Regular cardiac myocyte (primary cell): Measurements from ENCODE around the gene MOB2. TPM values are rescaled to one million over a fixed set of nuclear protein-coding genes. Genes with fewer than 3 reads are reported as not detected.

ENCODE experiments used
- total RNA-seq: library from RNA; depleted of rRNA; stranded (reverse); fragments of >200 nt; gene quantifications from 2 replicates; pipeline ENCODE4 v1.2.3, GENCODE V29; 2014

MOB2 gene, protein sequence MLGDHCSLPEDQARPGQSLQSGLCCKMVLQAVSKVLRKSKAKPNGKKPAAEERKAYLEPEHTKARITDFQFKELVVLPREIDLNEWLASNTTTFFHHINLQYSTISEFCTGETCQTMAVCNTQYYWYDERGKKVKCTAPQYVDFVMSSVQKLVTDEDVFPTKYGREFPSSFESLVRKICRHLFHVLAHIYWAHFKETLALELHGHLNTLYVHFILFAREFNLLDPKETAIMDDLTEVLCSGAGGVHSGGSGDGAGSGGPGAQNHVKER
- 18.9 and 21.7 TPM in 2 replicates for total RNA-seq

DNA sequence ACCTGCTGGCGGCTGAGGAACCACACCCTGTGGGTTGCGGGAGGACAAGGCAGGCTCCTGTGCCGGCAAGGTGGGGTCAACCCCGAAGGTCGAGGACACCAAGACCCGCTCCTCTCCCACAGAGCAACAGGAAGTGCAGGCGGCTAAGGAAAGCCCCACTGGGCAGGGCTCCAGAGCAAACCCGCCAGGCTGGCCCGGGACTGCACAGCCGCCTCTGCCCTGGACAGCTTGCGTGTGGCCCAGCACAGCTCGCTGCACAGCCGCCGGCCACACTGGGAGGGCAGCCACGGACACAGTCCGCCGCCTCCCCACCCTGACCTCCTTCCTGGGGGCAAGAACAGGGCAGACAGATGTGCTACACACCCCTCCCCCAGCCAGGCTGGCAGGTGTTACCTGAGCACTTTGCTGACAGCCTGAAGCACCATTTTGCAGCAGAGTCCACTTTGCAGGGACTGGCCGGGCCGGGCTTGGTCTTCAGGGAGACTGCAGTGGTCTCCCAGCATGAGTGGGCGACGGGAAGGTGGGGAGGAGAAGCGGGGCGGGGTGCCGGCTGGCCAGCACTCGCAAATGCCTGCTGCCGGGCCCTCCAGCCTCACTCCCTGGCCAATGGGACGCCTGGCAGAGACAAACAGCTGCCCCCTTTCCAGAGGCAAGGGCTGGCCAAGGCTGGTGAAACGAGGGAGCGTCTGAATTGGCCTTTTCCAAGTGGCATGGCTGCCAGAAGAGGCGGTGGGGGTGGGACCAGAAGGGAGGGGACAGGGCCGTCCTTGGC, at the start of gene MOB2:
Gene MOB2, minus strand, starts transcription at position 726 of the 772 bp plus-strand sequence. Its CDS starts 223 bp downstream, at position 503.

Other genes with a start within 250 kb of the MOB2 start
- gene TOLLIP, start 177.1 kb downstream of the MOB2 start, total RNA-seq: 21.4 and 27.4 TPM in 2 replicates
- 0.56 and 0.58 TPM in 2 replicates for gene BRSK2, start 96.8 kb downstream of the MOB2 start, total RNA-seq
- 0.28 and 0.38 TPM in 2 replicates for gene DUSP8, start 85.5 kb upstream of the MOB2 start, total RNA-seq
- not detected in 2 replicates for gene KRTAP5-1, start 98.5 kb upstream of the MOB2 start, total RNA-seq
- not detected in 2 replicates for gene KRTAP5-2, start 111.5 kb upstream of the MOB2 start, total RNA-seq
- not detected in 2 replicates for gene KRTAP5-3, start 121.7 kb upstream of the MOB2 start, total RNA-seq
- not detected in 2 replicates for gene KRTAP5-4, start 135.4 kb upstream of the MOB2 start, total RNA-seq
- gene KRTAP5-5, start 143.0 kb upstream of the MOB2 start, total RNA-seq: not detected in 2 replicates
- gene KRTAP5-6, start 210.4 kb upstream of the MOB2 start, total RNA-seq: not detected in 2 replicates